Upper lobe of left lung (tissue), 6 donors: ENCODE data around the gene CAPZB. TPM values are rescaled to one million over a fixed set of nuclear protein-coding genes. Genes with fewer than 3 reads are reported as not detected.

Experiments
- ATAC-seq, 2 donors: fragments of 200-7000 bp; cut with Tn5 transposase; one replicate each; pipeline ENCODE4 v1.9.1; 2022; ENCODE audit warnings: mild to moderate bottlenecking in 2 of 2, moderate library complexity in 2 of 2; ENCODE audit not compliant: low FRiP score in 2 of 2
- DNase-seq, 2 donors: peaks; one replicate each; pipeline ENCODE4 v3.0.0-alpha.2; 2019 to 2020
- H3K27ac ChIP-seq, 4 donors: fragments of 200-600 bp; sonication (generic); one replicate each; pipeline ENCODE4 v1.5.1; 2016 to 2019
- H3K27me3 ChIP-seq, 4 donors: fragments of 200-600 bp; sonication (generic); one replicate each; pipeline ENCODE4 v1.5.1; 2017 to 2019
- H3K36me3 ChIP-seq, 4 donors: fragments of 200-600 bp; sonication (generic); one replicate each; pipeline ENCODE4 v1.5.1; 2016 to 2019
- H3K4me1 ChIP-seq, 4 donors: fragments of 200-600 bp; sonication (generic); one replicate each; pipeline ENCODE4 v1.5.1; 2018 to 2019
- H3K4me3 ChIP-seq, 4 donors: fragments of 200-600 bp; sonication (generic); one replicate each; pipeline ENCODE4 v1.5.1; 2017 to 2019; ENCODE audit warnings: mild to moderate bottlenecking in 2 of 4, moderate library complexity in 1 of 4
- H3K9me3 ChIP-seq, 4 donors: fragments of 200-600 bp; sonication (generic); one replicate each; pipeline ENCODE4 v1.5.1; 2018 to 2019
- EP300 ChIP-seq, 4 donors: sonication (generic); formaldehyde crosslinking; IDR thresholded peaks; one replicate each; pipeline ENCODE4 v1.5.1; 2017; ENCODE audit warnings: antibody characterized with exemption in 4 of 4, control low read depth in 2 of 4
- POLR2A ChIP-seq, 4 donors: fragments of 450-650 bp; IDR thresholded peaks; one replicate each; pipeline ENCODE4 v1.5.1; 2016 to 2017; ENCODE audit warnings: antibody characterized with exemption in 4 of 4, mild to moderate bottlenecking in 2 of 4
- POLR2AphosphoS5 ChIP-seq, 2 donors: sonication (generic); formaldehyde crosslinking; IDR thresholded peaks; one replicate each; pipeline ENCODE4 v1.5.1; 2017; ENCODE audit warnings: antibody characterized with exemption in 2 of 2
- WGBS, 2 donors: methylation state at CpG; one replicate each; pipeline ENCODE4 v1.1.5; 2017 to 2018; 5-methylcytosine and 5-hydroxymethylcytosine counted together
- total RNA-seq, 6 donors: library from RNA; depleted of rRNA in 4 of 6; stranded (reverse); fragments of >200 nt in 4 of 6; gene quantifications; one replicate each; pipeline versions ENCODE4 v1.1.0 to v1.2.1, GENCODE V29; 2016 to 2021
- TF ChIP-seq, protein P1 (sequence below), 6 experiments: fragments of 450-650 bp in 4 of 6; fragments of 200-600 bp in 2 of 6; sonication (generic) in 2 of 6; IDR thresholded peaks; one replicate each; pipeline ENCODE4 v1.5.1; 2016 to 2019; ENCODE audit warnings: antibody characterized with exemption in 6 of 6
- donor health status: DM: no; HTN: no; CAD: no; lungs with moderate emphysema.
- donor health status: DM: no; HTN: yes; CAD: no; lungs with severe emphysema.

The CAPZB gene
- total RNA-seq, 6 donors from 2014 or later = 96.4 to 303 (median 144) TPM

DNA sequence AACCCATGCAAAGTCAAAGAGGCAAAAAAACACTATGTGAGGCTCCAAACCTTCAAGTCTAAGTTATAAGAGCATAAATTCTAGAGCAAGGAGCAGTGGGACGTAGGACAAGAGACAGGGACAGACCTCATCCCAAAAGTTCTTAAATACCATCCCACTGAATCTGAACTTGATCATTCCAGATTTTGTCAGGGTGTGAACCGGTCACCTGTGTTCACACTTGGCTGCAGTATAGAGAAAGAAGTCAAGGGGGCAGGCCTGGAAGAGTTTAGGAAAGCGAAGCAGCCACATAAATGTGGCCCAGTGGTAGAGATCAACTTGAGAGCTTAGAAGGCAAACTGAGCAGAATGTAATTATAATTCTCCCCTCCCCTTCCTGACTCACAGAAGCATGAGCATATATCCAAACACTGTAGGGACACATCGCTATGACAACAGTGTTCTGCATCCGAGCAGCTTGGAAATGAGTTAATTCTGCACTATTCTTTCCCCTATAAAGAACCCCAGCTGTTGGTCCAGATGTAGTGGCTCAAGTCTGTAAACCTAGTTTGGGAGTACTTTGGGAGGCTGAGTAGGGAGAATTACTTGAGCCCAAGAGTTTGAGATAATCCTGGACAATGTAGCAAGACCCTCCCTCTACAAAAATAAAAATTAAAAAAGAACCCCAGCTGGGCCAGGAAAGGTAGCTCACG, 176.1 kb downstream of the CAPZB start:
- H3K27me3 ChIP-seq = no peaks in the 10 kb centered on the region
- no peak for TF ChIP-seq POLR2A (IDR thresholded peaks at IDR 0.05)
- TF ChIP-seq EP300 (IDR thresholded peaks at IDR 0.05) = no peak
- TF ChIP-seq, protein P1, sequence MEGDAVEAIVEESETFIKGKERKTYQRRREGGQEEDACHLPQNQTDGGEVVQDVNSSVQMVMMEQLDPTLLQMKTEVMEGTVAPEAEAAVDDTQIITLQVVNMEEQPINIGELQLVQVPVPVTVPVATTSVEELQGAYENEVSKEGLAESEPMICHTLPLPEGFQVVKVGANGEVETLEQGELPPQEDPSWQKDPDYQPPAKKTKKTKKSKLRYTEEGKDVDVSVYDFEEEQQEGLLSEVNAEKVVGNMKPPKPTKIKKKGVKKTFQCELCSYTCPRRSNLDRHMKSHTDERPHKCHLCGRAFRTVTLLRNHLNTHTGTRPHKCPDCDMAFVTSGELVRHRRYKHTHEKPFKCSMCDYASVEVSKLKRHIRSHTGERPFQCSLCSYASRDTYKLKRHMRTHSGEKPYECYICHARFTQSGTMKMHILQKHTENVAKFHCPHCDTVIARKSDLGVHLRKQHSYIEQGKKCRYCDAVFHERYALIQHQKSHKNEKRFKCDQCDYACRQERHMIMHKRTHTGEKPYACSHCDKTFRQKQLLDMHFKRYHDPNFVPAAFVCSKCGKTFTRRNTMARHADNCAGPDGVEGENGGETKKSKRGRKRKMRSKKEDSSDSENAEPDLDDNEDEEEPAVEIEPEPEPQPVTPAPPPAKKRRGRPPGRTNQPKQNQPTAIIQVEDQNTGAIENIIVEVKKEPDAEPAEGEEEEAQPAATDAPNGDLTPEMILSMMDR (IDR thresholded peaks at IDR 0.05) = no peak
- no peak for TF ChIP-seq POLR2AphosphoS5 (IDR thresholded peaks at IDR 0.05)
- H3K4me3 ChIP-seq = no peak overlapping the region
- DNase-seq = no peak
- peaks cover 17 to 42% (median 31%) of the 10 kb centered on the region in 4 donors for H3K36me3 ChIP-seq
- H3K9me3 ChIP-seq = no peaks in the 10 kb centered on the region
- no peak for ATAC-seq
- H3K27ac ChIP-seq = no peak overlapping the region
- WGBS, 2 donors = 78 to 89% methylated on average over 6 of the region's 6 CpGs
- peaks cover 20 to 32% (median 23%) of the 10 kb centered on the region in 4 donors for H3K4me1 ChIP-seq

GRCh38 chr1:19308509-19308907, 176.8 kb downstream of the CAPZB start:
- Histone ChIP-seq H3K27ac (no peak overlapping the region), H3K27me3 (no peaks in the 10 kb centered on the region), H3K9me3 (no peaks in the 10 kb centered on the region), H3K36me3 (peaks cover 17 to 50% (median 38%) of the 10 kb centered on the region in 4 donors), H3K4me3 (no peak overlapping the region), H3K4me1 (peaks cover 17 to 24% (median 21%) of the 10 kb centered on the region in 4 donors)
- WGBS, 2 donors = 90 to 100% methylated on average over 3 of the region's 3 CpGs
- DNase-seq (no peak), ATAC-seq (no peak)
- TF ChIP-seq, protein P1 (IDR thresholded peaks at IDR 0.05) = no peak
- TF ChIP-seq POLR2AphosphoS5 (IDR thresholded peaks at IDR 0.05) (no peak), POLR2A (IDR thresholded peaks at IDR 0.05) (no peak), EP300 (IDR thresholded peaks at IDR 0.05) (no peak)

DNA sequence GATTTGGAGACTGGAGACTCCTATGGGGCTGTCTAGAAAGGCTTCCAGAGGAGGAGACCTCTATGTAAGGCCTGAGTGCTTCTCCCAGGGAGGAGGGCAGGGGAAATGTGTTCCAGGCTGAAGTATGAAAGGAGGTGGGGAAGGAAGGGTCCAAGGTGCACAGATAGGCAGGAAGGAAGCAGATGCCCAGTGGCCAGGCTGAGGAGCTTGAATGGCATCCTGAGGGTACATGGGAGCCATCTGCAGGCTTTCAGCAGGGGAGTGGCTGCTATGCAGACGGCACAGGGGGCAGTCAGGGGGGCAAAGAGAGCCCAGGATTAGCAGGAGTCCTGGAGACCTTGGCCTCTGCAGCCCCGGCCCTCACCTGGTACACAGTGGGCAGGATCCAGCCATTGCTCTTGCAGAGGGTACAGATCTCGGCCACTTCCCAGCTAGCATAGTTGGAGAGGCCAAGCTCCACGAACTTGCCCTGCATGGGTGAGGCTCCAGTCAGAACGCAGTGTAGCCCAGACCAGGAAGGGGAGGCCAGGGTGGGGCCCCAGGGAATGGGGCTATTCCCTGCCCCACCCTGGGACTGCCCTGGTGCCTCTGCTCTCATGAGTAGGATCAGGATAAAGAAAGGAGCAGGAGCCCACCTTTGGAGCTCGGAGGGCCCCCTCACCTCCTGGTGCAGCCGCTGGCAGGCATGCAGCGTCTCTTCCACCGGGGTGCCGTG, 177.4 kb downstream of the CAPZB start:
- no peak for ATAC-seq
- 91 to 92% methylated on average over 6 to 8 of the region's 10 CpGs for WGBS, 2 donors
- peaks cover 17 to 55% (median 43%) of the 10 kb centered on the region in 4 donors for H3K36me3 ChIP-seq
- DNase-seq = no peak
- no peak overlapping the region for H3K4me3 ChIP-seq
- no peaks in the 10 kb centered on the region for H3K9me3 ChIP-seq
- H3K4me1 ChIP-seq = peaks cover 11 to 18% (median 15%) of the 10 kb centered on the region in 4 donors
- H3K27ac ChIP-seq = no peak overlapping the region
- H3K27me3 ChIP-seq = no peaks in the 10 kb centered on the region
- TF ChIP-seq EP300 (IDR thresholded peaks at IDR 0.05) = no peak
- TF ChIP-seq POLR2AphosphoS5 (IDR thresholded peaks at IDR 0.05) = no peak
- TF ChIP-seq POLR2A (IDR thresholded peaks at IDR 0.05) = no peak
- TF ChIP-seq, protein P1 (IDR thresholded peaks at IDR 0.05) = no peak

DNA sequence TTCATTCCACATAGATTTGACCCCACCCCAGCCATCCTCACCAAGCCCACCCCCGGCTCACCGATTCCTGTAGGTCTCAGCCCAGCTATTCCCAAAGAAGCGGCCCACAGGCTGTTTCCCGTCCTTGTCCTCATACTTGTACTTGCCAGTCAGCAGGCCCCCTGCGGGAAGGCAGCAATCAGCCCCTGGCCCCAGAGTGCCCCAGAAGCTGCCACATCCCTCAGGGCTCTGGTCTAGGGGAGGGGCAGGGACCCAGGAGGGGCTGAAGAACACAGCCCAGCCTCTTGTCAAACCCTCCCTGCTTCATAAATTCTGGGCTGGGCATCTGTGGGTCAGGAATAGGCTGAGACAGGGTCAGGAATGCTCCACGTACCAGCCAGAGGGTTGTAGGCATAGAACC, 178.4 kb downstream of the CAPZB start:
- DNase-seq (no peak), ATAC-seq (no peak)
- no peaks in the 10 kb centered on the region for H3K9me3 ChIP-seq
- H3K4me3 ChIP-seq = no peak overlapping the region
- 95 to 96% methylated on average over 4 to 6 of the region's 6 CpGs for WGBS, 2 donors
- H3K4me1 ChIP-seq = peaks cover 8 to 14% (median 12%) of the 10 kb centered on the region in 4 donors
- peaks cover 17 to 64% (median 45%) of the 10 kb centered on the region in 4 donors for H3K36me3 ChIP-seq
- H3K27me3 ChIP-seq = no peaks in the 10 kb centered on the region
- no peak for TF ChIP-seq EP300 (IDR thresholded peaks at IDR 0.05)
- TF ChIP-seq POLR2A (IDR thresholded peaks at IDR 0.05) = no peak
- no peak for TF ChIP-seq POLR2AphosphoS5 (IDR thresholded peaks at IDR 0.05)
- TF ChIP-seq, protein P1 (IDR thresholded peaks at IDR 0.05) = no peak
- no peak overlapping the region for H3K27ac ChIP-seq
